CD8-positive, alpha-beta memory T cell (primary cell): ENCODE measurements around the gene RPS6KA3. TPM values are rescaled to one million over a fixed set of nuclear protein-coding genes. Genes with fewer than 3 reads are reported as not detected.
A peak's percentile ranks its signal among the peaks of the same experiment; 100 is the strongest.
"Not testable (repeated sequence)": the region's sequence is repeated elsewhere in the genome, so short reads cannot be mapped to it uniquely, and the experiment has no call there.

ENCODE experiments used
- CTCF ChIA-PET: fragments of 350-600 bp; sonication (Branson Sonifier 250); formaldehyde crosslinking; loops from one replicate; lab custom pipeline; 2021; ENCODE audit warnings: antibody characterized with exemption; lab: Charles Lee
- POLR2A ChIA-PET: fragments of 350-600 bp; sonication (Branson Sonifier 250); formaldehyde crosslinking; loops from one replicate; lab custom pipeline; 2021; ENCODE audit warnings: antibody characterized with exemption; lab: Charles Lee
- DNase-seq, 5 donors: peaks; one replicate each; pipeline versions ENCODE4 v3.0.0 to v3.0.0-alpha.2; 2020 to 2022; ENCODE audit warnings: mixed read lengths in 1 of 5
- H3K27ac ChIP-seq: one replicate; pipeline ENCODE4 v1.7.0; 2013; ENCODE audit warnings: low read depth, mild to moderate bottlenecking, low read length, moderate library complexity
- H3K27me3 ChIP-seq: 2 replicates; pipeline ENCODE4 v1.7.0; 2013; ENCODE audit warnings: low read length, mild to moderate bottlenecking; ENCODE audit not compliant: insufficient read depth, poor library complexity, severe bottlenecking
- H3K36me3 ChIP-seq: 2 replicates; pipeline ENCODE4 v1.7.0; 2013; ENCODE audit warnings: mild to moderate bottlenecking, low read length, moderate library complexity; ENCODE audit not compliant: insufficient read depth
- H3K4me1 ChIP-seq: 2 replicates; pipeline ENCODE4 v1.7.0; 2013; ENCODE audit warnings: mild to moderate bottlenecking, low read length, moderate library complexity; ENCODE audit not compliant: insufficient read depth
- H3K4me3 ChIP-seq: 2 replicates; pipeline ENCODE4 v1.7.0; 2013; ENCODE audit warnings: mild to moderate bottlenecking, low read length
- H3K9me3 ChIP-seq: 2 replicates; pipeline ENCODE4 v1.7.0; 2013; ENCODE audit warnings: mild to moderate bottlenecking, low read length
- H3K27ac Mint-ChIP-seq, 8 donors: one replicate each; pipeline ENCODE4 v1.8.0; 2020 to 2021; ENCODE audit warnings: mixed read lengths in 8 of 8, mild to moderate bottlenecking in 6 of 8, inconsistent platforms in 3 of 8, moderate library complexity in 3 of 8
- H3K27me3 Mint-ChIP-seq, 2 donors: one replicate each; pipeline ENCODE4 v1.8.0; 2020 to 2021; ENCODE audit warnings: mixed read lengths in 2 of 2, mild to moderate bottlenecking in 1 of 2, moderate library complexity in 1 of 2
- H3K36me3 Mint-ChIP-seq, 3 donors: one replicate each; pipeline ENCODE4 v1.8.0; 2020 to 2021; ENCODE audit warnings: mixed read lengths in 3 of 3, inconsistent platforms in 1 of 3, mild to moderate bottlenecking in 1 of 3
- H3K4me1 Mint-ChIP-seq, 3 donors: one replicate each; pipeline ENCODE4 v1.8.0; 2020 to 2021; ENCODE audit warnings: mixed read lengths in 3 of 3, inconsistent platforms in 1 of 3, mild to moderate bottlenecking in 1 of 3
- H3K4me3 Mint-ChIP-seq, 7 donors: one replicate each; pipeline ENCODE4 v1.8.0; 2020 to 2021; ENCODE audit warnings: mixed read lengths in 7 of 7, mild to moderate bottlenecking in 6 of 7, moderate library complexity in 4 of 7, inconsistent platforms in 2 of 7
- H3K9me3 Mint-ChIP-seq, 5 donors: one replicate each; pipeline ENCODE4 v1.8.0; 2020 to 2022; ENCODE audit warnings: mixed read lengths in 5 of 5, mild to moderate bottlenecking in 3 of 5, moderate library complexity in 2 of 5, inconsistent platforms in 1 of 5
- polyA plus RNA-seq: library from polyadenylated mRNA; unstranded; fragments of 300-500 nt; fragmentation: Illumina TruSeq; gene quantifications from one replicate; pipeline ENCODE4 v1.2.3, GENCODE V29; 2021
- total RNA-seq, 2 experiments: library from RNA; stranded (reverse); gene quantifications; one replicate each; pipeline ENCODE4 v1.2.3, GENCODE V29; 2021

RPS6KA3 gene
- total and polyA plus RNA-seq, 3 experiments from 2014 or later: 59.7 to 72.7 (median 70.1) TPM

DNA sequence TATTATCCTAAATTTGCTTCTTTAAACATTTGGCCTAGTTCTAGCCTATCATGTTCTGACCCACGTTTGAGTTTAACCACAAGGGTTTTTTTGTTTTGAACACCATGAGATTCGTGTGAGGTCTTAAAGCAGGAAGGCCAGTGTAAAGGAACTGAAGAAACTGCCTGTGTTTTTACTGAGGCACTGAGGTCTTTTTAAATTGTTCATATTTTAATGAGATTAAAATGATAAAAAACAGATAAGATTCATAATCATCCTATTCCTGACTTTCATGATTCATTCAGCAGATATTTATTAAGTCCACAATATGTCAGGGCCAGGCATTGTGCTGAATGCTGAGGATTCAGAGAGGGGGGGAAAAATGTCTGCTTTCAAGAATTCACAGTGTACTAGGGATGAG lies 3.2 kb downstream of the RPS6KA3 start:
- peaks cover 37% of the 10 kb centered on the region for H3K4me1 ChIP-seq
- peak overlapping the region; percentile 9 for H3K27ac ChIP-seq
- H3K4me3 ChIP-seq: peak overlapping the region; percentile 42
- Mint-ChIP-seq H3K27ac (peak overlapping the region; percentile 35 to 94 (median 84)), H3K36me3 (peaks cover 0 to 25% (median 6%) of the 10 kb centered on the region in 3 donors), H3K27me3 (peaks cover 0 to 1% of the 10 kb centered on the region in 2 donors), H3K4me1 (peaks cover 37 to 63% (median 54%) of the 10 kb centered on the region in 3 donors), H3K4me3 (peak overlapping the region; percentile 75 to 99 (median 97)), H3K9me3 (no peaks in the 10 kb centered on the region)
- POLR2A ChIA-PET: interaction anchor here (0.6 to 1.0 kb wide), 2 partner anchors 10 to 175 kb away, joined by 3 to 4 read pairs; no protein-coding TSS in a partner anchor
- no peaks in the 10 kb centered on the region for H3K27me3 ChIP-seq
- no peaks in the 10 kb centered on the region for H3K36me3 ChIP-seq
- no peaks in the 10 kb centered on the region for H3K9me3 ChIP-seq
- peak in 2 of 5 donors; percentile 32 to 63 for DNase-seq
- CTCF ChIA-PET: interaction anchor here (2.1 kb wide), 1 partner anchor 10 kb away, joined by 8 read pairs; no protein-coding TSS in a partner anchor

DNA sequence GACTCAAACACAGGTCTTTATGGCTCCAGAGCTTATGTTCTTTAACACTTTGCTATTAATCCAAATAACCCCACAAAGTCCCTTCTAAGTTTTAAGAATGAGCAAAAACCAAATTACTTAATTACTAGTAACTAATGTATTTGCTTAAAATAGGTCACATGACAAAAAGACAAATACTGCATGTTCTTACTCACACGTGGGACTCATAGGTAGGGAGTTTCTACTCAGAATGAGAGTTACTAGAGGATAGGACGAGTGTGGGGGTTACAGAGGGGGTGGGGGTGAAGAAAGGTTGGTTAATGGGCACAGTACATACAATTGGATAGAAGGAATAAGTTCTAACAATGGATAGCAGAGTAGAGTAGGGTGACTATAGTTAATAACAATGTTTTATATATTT lies 5.8 kb downstream of the RPS6KA3 start:
- Mint-ChIP-seq H3K4me3 (peak overlapping the region in 6 of 7 donors; percentile 17 to 48 (median 30)), H3K36me3 (peaks cover 0 to 30% (median 6%) of the 10 kb centered on the region in 3 donors), H3K4me1 (peaks cover 55 to 85% (median 76%) of the 10 kb centered on the region in 3 donors), H3K27me3 (no peaks in the 10 kb centered on the region), H3K9me3 (no peaks in the 10 kb centered on the region), H3K27ac (peak overlapping the region in 5 of 8 donors; percentile 67 to 89 (median 79))
- POLR2A ChIA-PET: no interaction called here
- Histone ChIP-seq H3K27ac (no peak overlapping the region), H3K27me3 (no peaks in the 10 kb centered on the region), H3K9me3 (no peaks in the 10 kb centered on the region), H3K36me3 (no peaks in the 10 kb centered on the region), H3K4me3 (no peak overlapping the region), H3K4me1 (peaks cover 49% of the 10 kb centered on the region)
- no peak for DNase-seq
- CTCF ChIA-PET: no interaction called here

DNA sequence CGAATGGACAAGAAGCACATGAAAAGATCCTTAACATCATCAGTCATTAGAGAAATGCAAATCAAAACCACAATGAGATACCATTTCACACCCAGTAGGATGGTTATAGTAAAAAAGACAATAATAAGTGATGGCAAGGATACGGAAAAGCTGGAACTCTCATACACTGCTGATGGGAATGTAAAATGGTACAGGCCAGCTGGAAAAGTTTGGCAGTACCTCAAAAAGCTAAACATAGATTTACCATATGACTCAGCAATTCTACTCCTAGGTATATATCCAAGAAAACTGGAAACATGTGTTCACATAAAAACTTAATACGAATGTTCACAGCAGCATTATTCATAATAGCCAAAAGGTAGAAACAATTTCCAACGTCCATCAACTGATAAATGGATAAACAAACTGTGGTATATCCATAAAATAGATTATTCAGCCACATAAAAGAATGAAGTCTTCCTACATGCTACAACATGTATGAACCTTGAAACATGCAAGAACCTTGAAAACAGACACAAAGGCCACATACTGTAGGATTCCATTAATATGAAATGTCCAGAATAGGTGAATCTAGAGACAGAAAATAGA lies 11.9 kb downstream of the RPS6KA3 start:
- Histone ChIP-seq H3K4me3 (no peak overlapping the region), H3K9me3 (no peaks in the 10 kb centered on the region), H3K36me3 (no peaks in the 10 kb centered on the region), H3K27me3 (no peaks in the 10 kb centered on the region), H3K27ac (no peak overlapping the region), H3K4me1 (peaks cover 38% of the 10 kb centered on the region)
- Mint-ChIP-seq H3K36me3 (peaks cover 6 to 32% (median 11%) of the 10 kb centered on the region in 3 donors), H3K27ac (peak overlapping the region in 7 of 8 donors; percentile 4 to 85 (median 77)), H3K9me3 (peaks cover 0 to 6% (median 3%) of the 10 kb centered on the region in 5 donors), H3K27me3 (peaks cover 0 to 4% of the 10 kb centered on the region in 2 donors), H3K4me1 (peaks cover 58 to 82% (median 74%) of the 10 kb centered on the region in 3 donors), H3K4me3 (peak overlapping the region in 1 of 7 donors; percentile 14)
- no peak for DNase-seq
- CTCF ChIA-PET: interaction anchor here (1.5 kb wide), 1 partner anchor 189 kb away, joined by 3 read pairs; no protein-coding TSS in a partner anchor
- POLR2A ChIA-PET: no interaction called here

DNA sequence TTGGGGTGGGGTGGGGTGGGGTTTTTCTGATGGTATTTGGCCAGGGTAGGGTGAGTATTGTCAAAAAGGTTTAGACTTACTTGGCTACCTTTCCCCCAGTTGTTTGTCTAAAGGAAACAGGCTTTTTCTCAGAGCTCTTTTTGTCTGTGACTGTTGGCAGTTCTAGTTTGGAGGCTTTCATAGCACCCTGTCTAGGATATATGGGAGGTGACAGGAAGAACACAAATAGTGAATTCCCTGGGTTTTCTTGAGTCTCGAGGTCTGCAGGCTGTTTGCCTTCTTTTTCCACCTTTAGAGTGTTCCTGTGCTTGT lies 13.5 kb downstream of the RPS6KA3 start:
- no peak overlapping the region for H3K27ac ChIP-seq
- peak overlapping the region in 3 of 7 donors; percentile 8 to 43 (median 36) for H3K4me3 Mint-ChIP-seq
- H3K36me3 ChIP-seq: no peaks in the 10 kb centered on the region
- H3K9me3 Mint-ChIP-seq: peaks cover 0 to 6% (median 3%) of the 10 kb centered on the region in 5 donors
- H3K4me1 Mint-ChIP-seq: peaks cover 59 to 81% (median 73%) of the 10 kb centered on the region in 3 donors
- no peak for DNase-seq
- no peaks in the 10 kb centered on the region for H3K9me3 ChIP-seq
- peaks cover 42% of the 10 kb centered on the region for H3K4me1 ChIP-seq
- no peaks in the 10 kb centered on the region for H3K27me3 ChIP-seq
- peaks cover 0 to 4% of the 10 kb centered on the region in 2 donors for H3K27me3 Mint-ChIP-seq
- H3K4me3 ChIP-seq: no peak overlapping the region
- ChIA-PET CTCF (interaction anchor here (0.9 to 2.4 kb wide), 8 partner anchors 11 to 1227 kb away, joined by 3 to 11 read pairs (median 4); no protein-coding TSS in a partner anchor), POLR2A (interaction anchor here (0.6 to 1.2 kb wide), 2 partner anchors 10 to 1791 kb away, joined by 4 read pairs; no protein-coding TSS in a partner anchor)
- peaks cover 6 to 30% (median 6%) of the 10 kb centered on the region in 3 donors for H3K36me3 Mint-ChIP-seq
- peak overlapping the region; percentile 54 to 96 (median 86) for H3K27ac Mint-ChIP-seq

DNA sequence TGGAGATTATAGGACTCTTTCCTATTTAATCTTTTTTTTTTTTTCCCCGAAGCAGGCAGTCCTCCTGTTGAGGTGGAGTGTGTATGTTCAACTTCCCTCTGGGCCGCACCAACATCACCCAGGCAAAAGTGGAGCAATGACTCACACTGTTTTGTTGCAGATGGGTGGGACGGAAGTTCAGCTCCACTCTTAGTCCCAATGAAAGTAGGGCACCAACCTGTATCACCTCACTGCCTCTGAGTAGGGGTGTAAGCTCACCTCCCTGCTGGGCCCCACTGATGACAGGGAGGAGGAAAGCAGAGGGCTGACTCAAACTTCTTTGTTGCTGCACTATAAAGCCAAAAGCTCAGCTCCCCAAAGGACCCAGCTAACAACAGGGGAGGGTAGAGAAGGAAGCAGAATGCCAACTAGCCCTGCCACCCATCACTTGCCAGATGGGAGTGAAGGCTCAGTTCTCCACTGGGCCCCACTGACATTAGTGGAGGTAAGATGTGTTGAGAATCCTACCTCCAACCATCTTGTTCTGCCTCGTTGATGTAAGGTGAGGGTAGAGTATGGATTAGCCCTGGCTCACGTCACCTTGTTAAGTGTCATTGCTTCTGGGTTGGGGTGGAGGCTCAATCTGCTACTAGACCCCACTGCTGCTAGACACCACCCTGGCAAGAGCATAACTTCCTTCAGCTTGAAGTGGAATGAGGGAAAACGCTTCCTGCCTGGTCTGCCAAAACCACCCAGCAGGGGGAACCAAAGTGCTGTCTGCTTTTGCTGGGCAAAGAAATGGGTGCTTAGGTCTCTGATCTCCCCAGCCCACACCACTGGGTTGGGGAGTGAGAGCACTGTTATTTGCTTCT lies 14.1 kb downstream of the RPS6KA3 start:
- peaks cover 0 to 4% of the 10 kb centered on the region in 2 donors for H3K27me3 Mint-ChIP-seq
- no peak overlapping the region for H3K4me3 ChIP-seq
- peak overlapping the region; percentile 78 to 96 (median 86) for H3K27ac Mint-ChIP-seq
- H3K4me3 Mint-ChIP-seq: peak overlapping the region; percentile 3 to 66 (median 49)
- no peaks in the 10 kb centered on the region for H3K9me3 ChIP-seq
- peaks cover 42% of the 10 kb centered on the region for H3K4me1 ChIP-seq
- H3K27ac ChIP-seq: no peak overlapping the region
- H3K4me1 Mint-ChIP-seq: peaks cover 56 to 80% (median 70%) of the 10 kb centered on the region in 3 donors
- no peaks in the 10 kb centered on the region for H3K36me3 ChIP-seq
- CTCF ChIA-PET: interaction anchor here (0.7 to 2.4 kb wide), 13 partner anchors 12 to 1228 kb away, joined by 3 to 11 read pairs (median 4); no protein-coding TSS in a partner anchor
- POLR2A ChIA-PET: interaction anchor here (0.6 kb wide), 1 partner anchor 1791 kb away, joined by 4 read pairs; no protein-coding TSS in a partner anchor
- no peaks in the 10 kb centered on the region for H3K27me3 ChIP-seq
- peaks cover 6 to 30% (median 6%) of the 10 kb centered on the region in 3 donors for H3K36me3 Mint-ChIP-seq
- DNase-seq: peak; percentile 62 to 79 (median 67)
- peaks cover 0 to 6% (median 3%) of the 10 kb centered on the region in 5 donors for H3K9me3 Mint-ChIP-seq

DNA sequence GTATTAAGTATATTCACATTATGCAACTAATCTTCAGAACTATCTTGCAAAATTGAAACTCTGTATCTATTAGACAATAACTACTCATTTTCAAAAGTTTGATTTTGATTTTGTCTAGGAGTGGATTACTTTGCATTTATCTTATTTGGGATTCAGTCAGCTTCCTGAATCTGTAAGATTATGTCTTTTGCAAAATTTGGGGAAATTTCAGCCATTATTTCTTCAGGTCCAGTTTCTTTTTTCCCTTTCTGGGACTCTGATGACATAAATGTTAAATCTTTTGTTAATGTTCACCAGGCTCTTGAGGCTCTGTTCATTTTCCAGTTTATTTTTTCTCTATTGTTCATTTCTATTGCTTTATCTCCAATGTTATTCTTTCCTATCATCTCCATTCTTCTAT lies 15.0 kb downstream of the RPS6KA3 start:
- peak overlapping the region in 7 of 8 donors; percentile 53 to 96 (median 86) for H3K27ac Mint-ChIP-seq
- POLR2A ChIA-PET: no interaction called here
- H3K4me3 ChIP-seq: no peak overlapping the region
- H3K27ac ChIP-seq: no peak overlapping the region
- H3K36me3 ChIP-seq: no peaks in the 10 kb centered on the region
- peaks cover 0 to 4% of the 10 kb centered on the region in 2 donors for H3K27me3 Mint-ChIP-seq
- peaks cover 36% of the 10 kb centered on the region for H3K4me1 ChIP-seq
- H3K4me3 Mint-ChIP-seq: peak overlapping the region in 1 of 7 donors; percentile 66
- DNase-seq: no peak
- H3K9me3 ChIP-seq: no peaks in the 10 kb centered on the region
- H3K4me1 Mint-ChIP-seq: peaks cover 49 to 73% (median 60%) of the 10 kb centered on the region in 3 donors
- peaks cover 0 to 6% (median 3%) of the 10 kb centered on the region in 5 donors for H3K9me3 Mint-ChIP-seq
- H3K27me3 ChIP-seq: no peaks in the 10 kb centered on the region
- CTCF ChIA-PET: interaction anchor here (1.8 kb wide), 1 partner anchor 181 kb away, joined by 6 read pairs; no protein-coding TSS in a partner anchor
- H3K36me3 Mint-ChIP-seq: peaks cover 6 to 30% (median 6%) of the 10 kb centered on the region in 3 donors

DNA sequence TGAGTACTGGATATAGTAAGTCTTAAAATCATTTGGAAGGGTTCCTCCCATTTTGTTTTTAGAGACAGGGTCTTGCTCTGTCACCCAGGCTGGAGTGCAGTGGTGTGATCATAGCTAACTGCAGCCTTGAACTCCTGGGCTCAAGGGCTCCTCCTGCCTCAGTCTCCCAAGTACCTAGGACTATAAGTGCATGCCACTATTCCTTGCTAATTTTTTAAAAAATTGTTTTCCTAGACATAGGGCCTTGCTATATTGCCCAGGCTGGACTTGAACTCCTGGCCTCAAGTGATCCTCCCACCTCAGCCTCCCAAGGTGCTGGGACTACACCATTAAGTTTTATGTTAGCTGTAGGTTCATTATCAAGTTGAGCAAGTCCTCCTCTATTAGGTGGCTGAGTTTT lies 16.6 kb downstream of the RPS6KA3 start:
- peaks cover 6 to 27% (median 6%) of the 10 kb centered on the region in 3 donors for H3K36me3 Mint-ChIP-seq
- H3K27ac Mint-ChIP-seq: peak overlapping the region in 2 of 8 donors; percentile 42 to 78
- H3K36me3 ChIP-seq, DNase-seq, H3K27ac ChIP-seq, POLR2A ChIA-PET, H3K4me3 Mint-ChIP-seq, H3K4me3 ChIP-seq, H3K27me3 ChIP-seq, H3K9me3 Mint-ChIP-seq, H3K9me3 ChIP-seq, CTCF ChIA-PET, H3K27me3 Mint-ChIP-seq: not testable (repeated sequence)
- H3K4me1 ChIP-seq: peaks cover 29% of the 10 kb centered on the region
- H3K4me1 Mint-ChIP-seq: peaks cover 47 to 74% (median 57%) of the 10 kb centered on the region in 3 donors
